HUES48 (cell line): ENCODE measurements around the gene SERTAD3.

ENCODE experiments used
- H3K27ac ChIP-seq: one replicate; pipeline ENCODE4 v1.7.0; 2013; ENCODE audit warnings: low read depth, low read length, inconsistent platforms
- H3K27me3 ChIP-seq: 2 replicates; pipeline ENCODE4 v1.6.1; 2013; ENCODE audit warnings: mild to moderate bottlenecking, low read length; ENCODE audit not compliant: control insufficient read depth, insufficient read depth
- H3K36me3 ChIP-seq: 2 replicates; pipeline ENCODE4 v1.6.1; 2013; ENCODE audit warnings: low read length; ENCODE audit not compliant: control insufficient read depth, insufficient read depth
- H3K4me1 ChIP-seq: 2 replicates; pipeline ENCODE4 v1.6.1; 2013; ENCODE audit warnings: mild to moderate bottlenecking, low read length; ENCODE audit not compliant: control insufficient read depth, insufficient read depth
- H3K4me3 ChIP-seq: 2 replicates; pipeline ENCODE4 v1.5.1; 2013; ENCODE audit warnings: mild to moderate bottlenecking, low read depth, low read length
- H3K9ac ChIP-seq: 2 replicates; pipeline ENCODE4 v1.6.1; 2013; ENCODE audit warnings: mild to moderate bottlenecking, low read depth, low read length, moderate library complexity
- H3K9me3 ChIP-seq: 2 replicates; pipeline ENCODE4 v1.6.1; 2013; ENCODE audit warnings: low read length; ENCODE audit not compliant: control insufficient read depth, insufficient read depth

Gene SERTAD3

DNA sequence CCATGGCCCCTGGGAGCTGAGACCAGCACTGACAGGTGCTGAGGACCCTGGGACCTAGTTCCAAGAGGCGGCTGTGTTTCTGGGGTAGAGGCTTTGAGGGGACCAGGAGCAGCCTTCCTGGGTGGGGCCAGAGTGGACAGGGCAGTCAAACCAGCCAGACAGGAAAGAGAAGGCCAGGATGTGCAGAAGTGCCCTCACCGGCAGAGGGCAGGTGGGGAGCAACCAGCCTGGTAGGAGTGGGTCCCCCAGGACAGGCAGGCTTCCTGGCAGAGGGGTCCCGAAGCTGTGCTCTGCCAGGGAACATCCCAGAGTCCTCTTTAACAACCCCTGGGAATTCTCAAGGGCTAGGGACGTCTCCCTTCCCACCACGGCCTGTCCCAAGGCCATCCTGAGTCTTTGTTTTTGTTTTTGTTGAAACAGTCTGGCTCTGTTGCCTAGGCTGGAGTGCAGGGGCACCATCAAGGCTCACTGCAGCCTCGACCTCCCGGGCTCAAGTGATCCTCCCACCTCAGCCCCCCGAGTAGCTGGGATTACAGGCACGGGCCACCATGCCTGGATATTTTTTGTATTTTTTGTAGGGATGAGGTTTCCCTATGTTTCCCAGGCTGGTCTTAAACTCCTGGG is 51.1 kb downstream of the SERTAD3 start:
- Histone ChIP-seq H3K36me3 (no peaks in the 10 kb centered on the region), H3K27me3 (peaks cover 5% of the 10 kb centered on the region; the same call in 1 of the 2 replicates), H3K27ac (no peak overlapping the region), H3K9me3 (no peaks in the 10 kb centered on the region), H3K4me3 (no peak overlapping the region), H3K4me1 (no peaks in the 10 kb centered on the region; the same call in 1 of the 2 replicates), H3K9ac (no peak overlapping the region)

DNA sequence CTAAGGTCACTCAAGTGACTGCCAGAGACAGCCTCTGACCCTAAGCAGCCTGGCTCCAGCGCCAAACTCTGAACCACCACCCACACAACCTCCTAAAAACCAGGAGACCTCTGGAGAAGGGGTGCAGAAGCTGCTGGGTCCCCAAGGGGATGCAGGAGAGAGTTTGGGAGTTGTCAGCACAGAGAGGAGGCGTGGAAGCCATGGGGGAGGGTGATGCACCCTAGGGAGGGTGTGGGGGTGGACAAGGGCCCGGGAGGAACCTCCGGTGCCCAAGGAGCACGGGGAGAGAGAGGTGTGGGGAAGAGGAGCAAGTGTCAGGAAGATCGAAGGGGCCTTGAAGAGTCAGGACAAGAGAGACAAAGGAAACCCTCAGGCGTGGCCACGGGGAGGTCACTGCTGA is 52.0 kb downstream of the SERTAD3 start:
- no peak overlapping the region for H3K9ac ChIP-seq

More for the DNA sequence above, 52.0 kb downstream of the SERTAD3 start:
- no peaks in the 10 kb centered on the region for H3K36me3 ChIP-seq
- H3K27me3 ChIP-seq: no peaks in the 10 kb centered on the region
- H3K9me3 ChIP-seq: no peaks in the 10 kb centered on the region
- H3K27ac ChIP-seq: no peak overlapping the region
- no peaks in the 10 kb centered on the region; the same call in 1 of the 2 replicates for H3K4me1 ChIP-seq
- no peak overlapping the region for H3K4me3 ChIP-seq
